GM21447 (cell line): ENCODE measurements around the gene UVSSA.
"Not testable (repeated sequence)": the region's sequence is repeated elsewhere in the genome, so short reads cannot be mapped to it uniquely, and the experiment has no call there.

Source experiments
- ATAC-seq: cut with Tn5 transposase; IDR thresholded peaks from one replicate; pipeline ENCODE4 v1.9.1; 2021; ENCODE audit not compliant: unreplicated experiment

Gene UVSSA

DNA sequence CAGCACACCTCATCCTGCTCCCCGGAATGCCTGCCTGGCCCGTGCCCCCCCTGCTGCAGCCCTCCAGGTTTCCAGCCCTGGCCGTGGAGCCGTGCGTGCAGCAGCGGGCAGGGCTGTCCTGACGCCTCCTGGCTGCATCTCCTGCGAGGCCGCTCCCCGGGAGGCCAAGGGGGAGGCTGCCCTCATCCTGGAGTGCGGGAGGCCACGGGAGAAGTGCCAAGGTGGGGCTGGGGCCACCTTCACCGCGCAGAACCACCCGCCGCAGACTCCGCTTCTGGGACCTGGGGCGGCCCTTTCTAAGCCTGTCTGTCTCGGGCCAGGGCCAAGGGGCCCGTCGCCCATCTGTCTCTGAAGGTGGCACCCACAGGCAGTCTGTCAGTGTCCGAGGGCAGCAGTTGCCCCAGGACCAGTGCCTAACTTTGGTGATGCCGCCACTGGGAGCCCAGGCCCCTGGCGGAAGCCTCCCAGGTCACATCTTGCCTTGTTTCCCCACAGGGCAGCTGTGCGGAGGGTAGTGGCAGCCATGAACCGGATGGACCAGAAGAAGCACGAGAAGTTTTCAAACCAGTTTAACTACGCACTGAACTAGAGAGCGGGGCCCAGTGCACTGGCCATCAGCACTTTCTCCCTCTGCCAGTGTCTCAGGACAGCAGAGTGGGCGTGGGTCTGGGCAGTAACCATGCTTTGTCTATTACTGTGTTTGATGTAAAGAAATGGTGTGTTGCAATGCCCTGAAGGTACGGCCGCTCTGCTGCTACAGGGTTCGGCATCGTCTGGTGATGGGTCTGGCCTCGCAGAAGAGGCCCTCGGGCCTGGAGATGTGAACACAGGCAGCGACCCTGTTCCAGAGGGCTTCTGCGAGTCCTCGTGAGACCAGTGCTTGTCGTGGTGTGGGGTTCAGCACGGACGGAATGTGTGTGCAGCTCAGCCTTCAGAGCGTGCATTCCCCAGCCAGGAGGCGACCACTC lies 38.6 kb downstream of the UVSSA start:
- ATAC-seq: no peak

DNA sequence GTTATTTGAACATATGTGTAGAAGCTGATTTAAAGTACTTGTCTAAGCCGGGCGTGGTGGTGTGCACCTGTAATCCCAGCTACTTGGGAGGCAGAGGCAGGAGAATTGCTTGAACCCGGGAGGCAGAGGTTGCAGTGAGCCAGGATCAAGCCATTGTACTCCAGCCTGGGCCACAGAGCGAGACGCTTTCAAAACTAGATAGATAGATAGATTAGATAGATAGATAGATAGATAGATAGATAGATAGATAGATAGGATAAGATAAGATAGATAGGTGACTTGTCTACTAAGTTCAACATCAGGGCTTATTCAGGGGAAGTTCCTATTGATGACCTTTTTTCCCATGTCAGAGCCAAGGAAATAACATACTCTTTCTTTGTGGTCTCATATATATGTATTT lies 46.4 kb downstream of the UVSSA start:
- not testable (repeated sequence) for ATAC-seq

DNA sequence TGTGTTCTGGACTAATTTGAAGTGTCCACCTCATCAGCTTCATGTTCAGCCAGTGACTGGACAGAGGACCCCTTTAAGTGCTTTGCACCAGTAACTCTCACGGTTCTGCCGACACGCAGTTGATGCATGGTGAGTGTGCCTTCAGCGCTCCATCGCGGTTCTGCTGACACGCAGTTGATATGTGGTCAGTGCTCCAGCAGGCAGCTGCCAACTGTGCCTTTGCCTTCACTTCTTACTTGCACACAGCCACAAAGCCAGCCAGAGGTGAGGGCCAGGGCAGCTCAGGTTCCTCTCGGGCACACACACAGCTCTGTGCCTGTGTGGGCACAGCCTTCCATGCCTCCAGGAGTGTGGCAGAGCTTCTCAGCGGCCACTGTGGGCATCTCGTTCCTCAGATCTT lies 46.9 kb downstream of the UVSSA start:
- ATAC-seq: no peak

DNA sequence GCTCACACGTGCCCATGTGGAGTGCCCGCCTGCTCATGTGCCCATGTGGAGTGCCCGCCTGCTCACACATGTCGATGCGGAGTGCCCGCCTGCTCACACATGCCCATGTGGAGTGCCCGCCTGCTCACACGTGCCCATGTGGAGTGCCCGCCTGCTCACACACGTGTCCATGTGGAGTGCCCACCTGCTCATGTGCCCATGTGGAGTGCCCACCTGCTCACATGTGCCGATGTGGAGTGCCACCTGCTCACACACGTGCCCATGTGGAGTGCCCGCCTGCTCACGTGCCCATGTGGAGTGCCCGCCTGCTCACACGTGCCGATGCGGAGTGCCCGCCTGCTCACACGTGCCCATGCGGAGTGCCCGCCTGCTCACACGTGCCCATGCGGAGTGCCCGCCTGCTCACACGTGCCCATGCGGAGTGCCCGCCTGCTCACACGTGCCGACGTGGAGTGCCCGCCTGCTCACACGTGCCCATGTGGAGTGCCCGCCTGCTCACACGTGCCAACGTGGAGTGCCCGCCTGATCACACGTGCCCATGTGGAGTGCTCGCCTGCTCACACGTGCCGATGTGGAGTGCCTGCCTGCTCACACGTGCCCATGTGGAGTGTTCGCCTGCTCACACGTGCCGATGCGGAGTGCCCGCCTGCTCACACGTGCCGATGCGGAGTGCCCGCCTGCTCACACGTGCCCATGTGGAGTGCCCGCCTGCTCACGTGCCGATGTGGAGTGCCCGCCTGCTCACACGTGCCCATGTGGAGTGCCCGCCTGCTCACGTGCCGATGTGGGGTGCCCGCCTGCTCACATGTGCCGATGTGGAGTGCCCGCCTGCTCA lies 47.8 kb downstream of the UVSSA start:
- not testable (repeated sequence) for ATAC-seq

DNA sequence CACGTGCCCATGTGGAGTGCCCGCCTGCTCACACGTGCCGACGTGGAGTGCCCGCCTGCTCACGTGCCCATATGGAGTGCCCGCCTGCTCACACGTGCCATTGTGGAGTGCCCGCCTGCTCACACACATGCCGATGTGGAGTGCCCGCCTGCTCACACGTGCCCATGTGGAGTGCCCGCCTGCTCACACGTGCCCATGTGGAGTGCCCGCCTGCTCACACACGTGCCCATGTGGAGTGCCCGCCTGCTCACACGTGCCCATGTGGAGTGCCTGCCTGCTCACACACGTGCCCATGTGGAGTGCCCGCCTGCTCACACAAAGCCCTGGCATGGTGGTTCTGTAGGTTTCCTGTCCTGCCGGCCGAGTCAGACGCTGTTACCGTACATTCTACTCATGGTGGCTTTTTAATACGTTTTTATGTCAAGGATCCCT lies 48.4 kb downstream of the UVSSA start:
- not testable (repeated sequence) for ATAC-seq

DNA sequence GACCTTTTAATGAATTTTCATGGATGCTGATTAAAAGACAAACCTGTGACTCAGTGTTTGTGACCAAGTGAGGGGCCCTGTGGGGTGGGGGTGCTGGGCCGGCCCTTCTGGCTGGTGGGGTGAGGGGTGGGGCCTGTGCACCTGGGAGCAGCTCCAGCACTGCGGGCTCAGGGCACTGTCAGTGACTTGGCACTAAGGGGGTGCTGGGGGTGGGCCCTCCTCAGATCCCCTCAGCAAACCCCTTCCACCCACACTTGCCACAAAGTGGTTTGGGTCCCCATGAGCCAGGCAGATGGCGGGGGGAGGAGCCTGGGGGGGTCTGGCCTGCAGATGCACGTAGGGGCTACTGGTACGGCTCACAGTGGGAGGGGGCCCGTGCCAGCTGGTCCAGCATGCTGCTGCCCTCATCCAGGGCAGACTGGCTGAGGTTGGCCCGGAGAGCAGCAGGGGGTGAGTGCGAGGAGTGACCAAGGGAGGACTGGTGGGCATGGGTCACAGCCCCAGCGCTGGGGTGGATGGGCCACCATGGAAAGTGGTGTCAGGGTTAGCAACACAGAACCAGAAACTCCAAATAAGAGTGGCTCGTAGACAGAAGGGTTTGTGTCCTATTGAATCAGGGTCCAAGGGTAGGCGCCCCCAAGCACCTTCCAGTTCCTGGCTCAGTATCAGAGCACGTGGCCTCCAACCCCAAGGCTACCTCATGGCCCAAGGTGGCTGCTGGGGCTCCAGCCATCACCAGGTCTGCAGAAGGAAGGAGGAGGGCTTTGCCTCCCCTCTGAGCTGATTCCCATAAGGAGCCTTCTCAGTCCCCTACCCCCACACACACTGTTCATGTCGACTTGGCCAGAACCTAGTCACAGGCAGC lies 49.2 kb downstream of the UVSSA start:
- ATAC-seq: no peak

DNA sequence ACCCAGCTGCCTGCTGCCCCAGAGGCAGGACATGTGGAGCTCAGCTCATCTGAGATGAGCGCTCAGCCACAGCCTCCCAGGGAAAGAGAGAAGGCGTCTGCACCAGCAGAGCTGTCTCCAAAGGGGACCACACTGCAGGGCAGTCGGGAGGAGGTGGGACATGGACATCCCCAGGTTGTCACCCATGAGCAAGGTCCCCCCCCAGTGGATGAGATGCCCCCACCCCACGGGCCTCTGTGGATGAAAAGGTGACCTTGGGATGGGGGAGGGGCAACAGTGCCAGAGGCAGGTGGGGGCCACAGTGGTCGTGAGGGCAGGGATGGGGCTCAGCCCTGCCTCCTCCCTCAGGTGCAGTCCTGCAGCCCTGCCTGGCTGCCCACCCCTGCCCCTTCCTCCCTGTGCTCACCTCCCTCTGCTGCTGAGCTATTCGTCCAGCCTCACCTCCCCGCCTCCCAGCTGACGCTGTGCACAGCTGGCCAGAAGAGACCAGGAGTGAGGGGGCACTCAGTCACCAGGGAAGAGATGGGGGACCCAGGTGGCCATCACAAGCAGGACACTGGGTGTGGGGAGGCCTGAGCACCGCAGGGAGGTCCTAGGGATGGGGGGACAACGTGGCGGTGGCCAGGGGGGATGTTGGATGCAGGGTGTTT lies 49.9 kb downstream of the UVSSA start:
- no peak for ATAC-seq

DNA sequence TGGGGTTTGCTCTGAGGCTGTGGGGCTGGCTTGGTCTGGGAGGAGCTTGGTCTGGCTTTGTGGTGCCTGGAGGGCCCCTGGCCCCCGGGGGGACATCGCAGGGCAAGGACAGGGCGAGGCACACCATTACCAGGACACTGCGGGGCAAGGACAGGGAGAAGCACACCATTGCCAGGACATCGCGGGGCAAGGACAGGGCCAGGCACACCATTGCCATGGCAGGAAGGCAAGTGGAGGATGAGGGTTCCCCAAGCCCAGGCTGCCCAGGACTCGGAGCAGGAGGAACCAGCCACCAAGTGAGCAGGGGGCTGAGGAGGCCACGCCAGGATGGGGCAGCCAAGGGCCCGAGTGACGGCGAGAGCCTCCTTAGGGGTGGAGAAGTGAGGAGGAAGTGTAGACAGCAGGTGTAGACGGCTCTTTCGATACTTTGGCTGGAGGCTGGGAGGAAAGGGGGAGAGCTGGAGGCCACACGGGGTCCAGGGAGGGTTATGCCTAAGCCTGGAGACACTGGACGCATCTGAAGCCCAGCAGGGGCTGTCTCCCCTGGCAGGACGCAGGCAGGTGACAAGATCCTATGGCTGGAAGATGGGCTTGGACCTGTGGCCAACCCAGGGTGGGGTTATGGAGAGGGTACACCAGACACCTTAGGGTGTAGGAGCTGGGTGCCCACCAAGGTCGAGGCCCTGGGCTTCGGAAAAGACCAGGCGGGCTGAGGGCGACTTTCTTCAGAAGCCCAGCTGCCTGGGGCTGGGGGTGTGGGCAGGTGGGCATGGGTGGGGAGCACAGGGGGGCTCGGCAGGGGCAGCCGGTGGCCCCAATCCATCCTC lies 51.9 kb downstream of the UVSSA start:
- no peak for ATAC-seq

DNA sequence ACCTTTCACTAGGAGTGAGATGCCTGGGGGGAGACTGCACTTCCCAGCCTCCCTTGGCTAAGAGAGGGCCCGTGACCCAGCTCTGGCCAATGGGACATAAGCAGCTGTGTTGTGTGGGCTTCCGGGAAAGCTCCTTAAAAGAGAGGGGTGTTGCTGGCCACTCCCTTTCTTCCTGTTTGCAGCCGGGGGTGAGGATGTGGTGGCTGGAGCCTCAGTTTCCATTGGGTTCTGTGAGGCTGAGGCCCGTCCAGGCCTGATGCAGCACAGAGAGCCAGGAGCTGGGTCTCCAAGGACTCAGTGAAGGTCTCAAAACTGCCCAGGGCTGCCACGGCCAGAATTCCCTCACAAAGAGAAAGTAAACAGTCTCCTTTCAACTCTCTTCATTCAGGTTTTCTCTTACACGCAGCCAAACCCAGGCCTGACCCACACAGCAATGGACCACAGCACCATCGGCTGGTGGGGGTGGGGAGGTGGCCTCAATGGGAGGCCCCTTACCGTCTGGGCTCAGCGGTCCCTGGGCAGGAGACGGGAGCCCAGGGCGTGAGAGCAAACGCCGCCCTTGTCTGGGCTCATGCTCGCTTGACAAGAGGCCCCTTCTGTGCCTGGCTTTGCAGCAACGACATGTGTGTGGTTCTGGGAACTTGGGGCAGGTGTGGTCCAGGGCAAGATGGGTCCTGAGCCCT lies 52.6 kb downstream of the UVSSA start:
- ATAC-seq: no peak

DNA sequence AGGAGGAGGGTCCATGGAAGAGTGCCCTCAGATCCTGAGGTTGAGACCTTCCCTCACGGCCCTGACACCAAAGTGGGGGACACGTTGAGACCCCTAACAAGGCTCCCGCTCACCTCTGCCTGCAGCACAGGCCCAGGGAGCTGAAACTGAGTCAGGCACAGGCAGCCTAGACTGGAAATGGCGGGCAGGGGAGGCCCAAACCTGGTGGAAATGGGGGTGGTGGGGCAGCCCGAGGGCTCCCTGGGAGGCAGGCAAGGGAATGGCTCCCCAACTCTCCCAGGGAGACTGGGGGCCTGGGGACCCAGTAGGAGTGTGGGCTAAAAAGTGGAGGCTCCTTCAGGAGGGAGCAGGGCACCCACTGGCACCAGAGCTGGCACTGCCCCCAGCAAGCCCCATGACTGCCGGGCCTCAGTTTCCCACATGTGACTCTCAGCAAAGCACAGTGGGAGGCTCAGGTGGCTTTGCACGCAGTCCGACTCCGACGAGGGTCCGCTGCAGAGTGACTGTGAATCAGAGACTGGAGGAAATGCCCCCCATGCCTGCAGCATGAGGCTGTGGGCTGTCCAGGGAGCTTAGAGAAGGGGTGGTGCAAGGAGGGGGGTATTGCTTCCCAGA lies 53.3 kb downstream of the UVSSA start:
- ATAC-seq: no peak

DNA sequence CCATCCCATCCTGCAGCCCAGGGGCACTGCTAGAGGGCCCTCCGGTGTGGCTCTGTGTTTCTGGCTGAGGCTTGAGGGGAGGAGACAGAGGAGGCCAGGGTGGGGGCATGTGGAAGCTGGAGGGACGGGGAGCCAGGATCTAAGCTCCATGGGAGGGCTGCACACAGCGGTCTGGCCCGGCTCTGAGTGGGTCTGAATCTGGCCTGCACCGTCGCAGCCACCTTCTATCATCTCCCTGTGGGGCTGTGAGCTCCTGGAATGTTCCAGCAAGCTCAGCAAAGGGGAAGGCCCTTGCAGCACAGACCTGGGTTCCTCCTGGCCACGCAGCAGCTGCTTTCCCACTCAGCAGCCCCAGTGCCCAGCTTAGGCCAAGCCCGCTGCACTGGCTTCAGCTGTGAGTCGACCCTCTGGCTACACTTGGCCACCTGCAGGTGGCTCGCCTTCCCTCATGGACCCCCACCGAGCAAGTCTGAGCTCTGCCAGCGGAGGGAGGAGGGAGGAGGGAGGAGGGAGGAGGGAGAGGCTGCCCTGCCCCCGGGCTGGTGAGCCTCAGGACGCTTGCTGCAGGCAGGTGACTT lies 53.9 kb downstream of the UVSSA start:
- no peak for ATAC-seq

DNA sequence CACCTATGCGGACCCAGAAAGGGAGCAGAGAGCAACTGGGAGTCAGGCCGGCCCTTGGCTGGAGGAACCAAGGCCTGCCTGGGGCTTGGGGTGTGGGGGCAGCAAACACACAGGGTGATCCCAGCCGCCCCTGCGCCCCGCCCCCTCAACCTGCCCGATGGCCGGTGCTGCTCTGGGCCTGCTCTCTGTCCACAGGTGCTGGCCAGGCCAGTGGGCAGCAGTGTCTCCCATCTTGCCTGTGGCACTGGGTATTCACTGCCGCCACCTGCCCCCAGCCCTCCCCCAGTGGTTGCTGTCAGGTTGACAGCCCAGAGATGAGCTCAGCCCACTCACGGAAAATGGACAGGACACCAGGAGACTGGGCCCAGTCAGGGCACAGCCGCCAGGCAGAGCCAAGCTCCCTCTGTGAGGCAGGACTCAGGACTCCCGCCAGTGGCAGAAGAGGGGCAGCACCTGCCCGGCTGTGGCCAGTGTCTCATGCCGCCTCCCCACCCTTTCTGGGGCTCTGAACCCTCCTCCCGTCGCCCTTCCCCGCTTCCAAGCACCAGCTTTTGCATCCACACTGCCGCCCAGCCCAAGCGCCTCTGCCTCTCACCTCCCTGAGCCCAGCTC lies 54.5 kb downstream of the UVSSA start:
- ATAC-seq: no peak

DNA sequence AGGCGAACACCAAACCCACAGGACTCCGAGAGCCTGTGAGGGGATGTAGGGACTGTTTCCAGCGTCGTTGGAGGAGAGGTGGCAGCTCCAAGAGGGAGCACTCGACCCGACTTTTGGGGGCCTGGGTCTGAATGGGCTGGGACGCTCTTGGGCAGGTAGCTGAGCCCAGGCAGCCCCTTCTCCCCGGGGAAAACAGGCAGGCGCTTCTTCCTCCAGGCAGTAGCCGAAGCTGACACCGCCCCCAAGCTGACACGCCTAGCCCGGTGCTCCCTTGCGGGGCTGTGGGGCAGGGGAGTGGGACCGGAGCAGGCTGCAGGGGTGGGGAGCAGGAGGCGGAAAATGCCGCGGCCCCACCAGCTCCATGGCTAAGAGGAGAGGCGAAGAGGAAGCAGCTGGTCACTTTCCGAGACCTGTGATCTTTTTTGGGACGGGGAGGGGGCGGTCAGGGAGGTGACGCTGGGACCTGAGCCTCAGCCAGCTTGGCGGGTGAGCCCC lies 55.1 kb downstream of the UVSSA start:
- ATAC-seq: no peak

DNA sequence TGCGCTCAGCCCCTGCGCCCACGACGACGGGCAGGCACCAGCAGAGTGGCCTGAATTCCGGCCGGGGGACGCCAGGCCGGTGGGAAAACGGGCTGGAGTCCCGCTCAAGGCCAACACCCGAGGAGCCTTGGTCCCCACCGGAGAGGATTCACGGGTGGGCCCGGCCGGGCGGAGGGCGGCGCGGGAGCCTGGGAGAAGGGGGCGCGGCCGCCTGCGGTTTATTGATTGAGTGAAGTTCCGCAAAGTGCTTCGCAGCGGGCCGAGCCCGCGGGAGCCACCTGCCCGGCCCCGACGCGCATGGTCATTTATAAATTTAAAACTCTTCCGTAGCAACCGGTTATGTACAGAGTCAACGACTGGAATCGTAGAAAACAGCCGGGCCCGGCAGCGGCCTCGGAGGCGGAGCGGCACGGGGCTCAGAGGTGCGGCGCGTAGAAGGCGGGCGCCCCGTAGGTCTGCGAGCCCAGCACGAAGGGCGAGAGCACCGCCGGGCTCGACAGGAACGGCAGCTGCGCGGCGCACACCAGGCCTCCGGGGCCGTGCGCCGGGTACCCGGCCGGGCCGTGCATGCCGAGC lies 55.6 kb downstream of the UVSSA start:
- no peak for ATAC-seq

DNA sequence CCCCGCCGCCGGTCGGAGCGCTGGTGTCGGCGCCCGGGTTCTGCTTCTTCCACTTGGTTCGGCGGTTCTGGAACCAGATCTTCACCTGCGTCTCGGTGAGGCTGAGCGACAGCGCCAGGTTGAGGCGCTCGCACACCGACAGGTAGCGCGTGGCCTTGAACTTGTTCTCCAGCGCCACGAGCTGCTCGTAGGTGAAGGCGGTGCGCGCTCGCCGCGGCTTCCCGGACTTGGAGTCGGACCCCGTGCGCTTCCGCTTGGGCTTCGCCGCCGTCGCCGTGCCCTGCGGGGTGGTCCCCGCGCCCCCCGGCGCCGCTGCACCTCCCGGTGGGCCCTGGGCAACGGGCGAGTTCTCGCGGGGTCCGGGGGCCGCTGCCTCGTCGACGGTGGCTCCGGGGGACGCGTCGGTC lies 56.2 kb downstream of the UVSSA start:
- no peak for ATAC-seq

DNA sequence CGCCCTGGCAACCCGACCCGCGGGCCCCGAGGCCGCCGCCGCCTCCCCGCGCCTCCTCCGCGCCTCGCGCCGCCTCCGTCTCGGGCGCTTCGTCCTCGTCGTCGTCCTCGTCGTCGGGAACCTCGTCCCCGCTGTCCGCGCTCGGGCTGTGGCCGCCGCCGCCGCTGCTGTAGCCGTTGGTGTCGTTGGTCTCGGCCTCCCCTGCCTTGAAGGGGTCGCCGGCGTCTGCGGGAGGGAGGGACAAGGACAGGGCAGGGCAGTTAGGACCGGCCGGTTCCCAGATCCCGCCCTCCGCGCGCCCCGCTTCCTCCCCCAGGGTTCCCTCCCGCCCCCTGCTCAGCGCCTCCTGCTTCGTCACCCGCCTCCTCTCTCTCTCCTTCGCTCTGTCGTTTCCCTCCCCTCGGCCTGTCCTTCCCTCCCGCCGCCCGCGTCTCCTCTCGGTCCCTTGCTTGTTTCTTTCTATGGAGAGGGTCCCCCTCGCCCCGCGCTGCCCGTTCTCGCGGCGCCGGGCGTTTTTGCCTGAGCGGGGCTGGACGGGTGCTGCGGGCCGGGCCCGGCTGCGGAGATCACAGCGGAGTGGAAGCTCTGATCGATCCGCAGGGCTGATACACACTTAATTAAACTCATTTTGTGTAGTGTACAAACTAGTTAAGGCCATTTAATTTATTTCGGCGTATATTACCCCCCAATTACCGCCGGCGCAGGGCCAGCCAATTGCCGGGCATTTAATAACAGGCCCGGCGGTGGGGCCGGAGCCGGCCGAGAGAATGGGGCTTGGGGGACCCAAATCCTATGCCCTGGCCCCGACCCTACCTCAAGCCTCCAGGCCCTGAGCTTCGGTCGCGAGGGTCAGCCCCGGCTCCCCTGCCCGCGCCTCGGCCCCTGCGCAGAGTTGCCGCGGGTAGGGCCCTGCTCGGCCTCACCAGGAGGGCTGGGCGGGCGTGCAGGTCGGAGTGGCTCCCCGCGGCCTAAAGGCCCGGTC lies 56.9 kb downstream of the UVSSA start:
- ATAC-seq: no peak
